ENCODE results near the gene MYO1F. TPM values are rescaled to one million over a fixed set of nuclear protein-coding genes. Genes with fewer than 3 reads are reported as not detected.

The MYO1F gene
- total and polyA plus RNA-seq, 10 of the 15 experiments (the other 5 are each of a cell fraction or from before 2014, with no cell fraction given), result 3.5 to 49.4 (median 31.3) TPM

DNA sequence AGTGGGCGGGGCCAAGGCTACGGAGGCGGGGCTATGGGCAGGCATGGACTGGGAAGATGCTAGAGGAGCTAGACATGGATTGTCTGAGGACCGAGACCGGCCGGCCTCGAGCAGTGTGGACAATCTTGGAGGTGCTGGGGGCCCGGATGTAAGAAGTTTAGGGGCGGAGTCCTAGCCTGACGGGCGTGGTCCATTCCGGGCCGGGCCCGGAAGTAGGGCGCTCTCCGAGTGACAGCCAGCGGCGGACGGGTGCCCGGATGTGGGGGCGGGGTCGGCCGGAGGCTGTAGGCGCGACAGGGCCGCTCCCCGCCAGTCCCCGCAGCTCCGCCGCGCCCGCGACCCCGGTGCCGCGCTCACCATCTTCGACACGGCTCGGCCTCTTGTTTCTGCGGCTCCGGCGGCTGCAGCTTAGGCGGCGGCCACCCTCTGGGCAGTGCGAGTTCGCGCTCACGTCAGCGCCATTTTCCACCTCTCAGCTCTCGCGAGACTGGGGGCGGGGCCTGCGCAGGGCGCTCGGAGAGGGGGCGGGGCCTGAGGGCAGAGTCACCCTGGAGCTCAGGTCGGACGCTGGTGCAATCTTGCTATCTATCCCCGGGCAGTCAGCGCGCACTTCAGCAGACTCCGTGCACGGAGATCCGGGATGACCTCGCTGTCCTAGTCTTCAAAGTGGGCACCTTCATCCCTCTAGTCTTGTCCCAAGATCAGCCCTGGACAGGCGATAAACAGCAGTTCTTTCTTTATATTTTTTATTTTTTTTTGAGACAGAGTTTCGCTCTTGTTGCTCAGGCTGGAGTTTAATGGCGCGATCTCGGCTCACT is 63.3 kb downstream of the MYO1F start, which contains the start of gene ZNF414 (continued):
- TF ChIP-seq ASH2L (IDR thresholded peaks at IDR 0.05; ENCODE audit: borderline replicate concordance, low read depth) (peak; percentile 92; the same call in 1 of the 2 replicates), STAT3 (IDR thresholded peaks at IDR 0.05; ENCODE audit: low read depth, low read length) (no peak)
- TF ChIP-seq, protein P1, sequence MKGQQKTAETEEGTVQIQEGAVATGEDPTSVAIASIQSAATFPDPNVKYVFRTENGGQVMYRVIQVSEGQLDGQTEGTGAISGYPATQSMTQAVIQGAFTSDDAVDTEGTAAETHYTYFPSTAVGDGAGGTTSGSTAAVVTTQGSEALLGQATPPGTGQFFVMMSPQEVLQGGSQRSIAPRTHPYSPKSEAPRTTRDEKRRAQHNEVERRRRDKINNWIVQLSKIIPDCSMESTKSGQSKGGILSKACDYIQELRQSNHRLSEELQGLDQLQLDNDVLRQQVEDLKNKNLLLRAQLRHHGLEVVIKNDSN (IDR thresholded peaks at IDR 0.05; ENCODE audit: borderline replicate concordance, extremely low read length, insufficient read depth, low read depth, low read length), result no peak
- TF ChIP-seq, protein P2, sequence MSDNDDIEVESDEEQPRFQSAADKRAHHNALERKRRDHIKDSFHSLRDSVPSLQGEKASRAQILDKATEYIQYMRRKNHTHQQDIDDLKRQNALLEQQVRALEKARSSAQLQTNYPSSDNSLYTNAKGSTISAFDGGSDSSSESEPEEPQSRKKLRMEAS (IDR thresholded peaks at IDR 0.05; ENCODE audit: low read depth, low read length), result peak; percentile 9; the same call in 1 of the 2 replicates

GRCh38 chr19:8513036-8513686 is 64.1 kb downstream of the MYO1F start:
- H3K4me1 ChIP-seq (ENCODE audit: control insufficient read depth, insufficient read depth, low read length), result peaks cover 11% of the 10 kb centered on the region; the same call in 1 of the 2 replicates
- no peaks in the 10 kb centered on the region for H4K20me1 ChIP-seq (ENCODE audit: control insufficient read depth, insufficient read depth)
- intact Hi-C loops (cut with micrococcal nuclease; ENCODE audit: unreplicated experiment) (no loop called here), in situ Hi-C loops (cut with MboI) (no loop called here)
- H3K27ac ChIP-seq (ENCODE audit: control insufficient read depth, insufficient read depth), result peak overlapping the region; percentile 97
- ChIA-PET POLR2A (interaction anchor here (0.6 to 2.0 kb wide), 9 partner anchors 7 to 123 kb away, joined by 3 to 11 read pairs (median 6); partner anchors contain the start of genes HNRNPM, MARCHF2, MYO1F and RAB11B), SMC1A (ENCODE audit: uncharacterized antibody, unreplicated experiment) (interaction anchor here (0.8 to 1.5 kb wide), 5 partner anchors 14 to 101 kb away, joined by 3 to 5 read pairs (median 4); partner anchors contain the start of gene HNRNPM), CTCF (interaction anchor here (0.6 to 1.9 kb wide), 10 partner anchors 64 to 636 kb away, joined by 3 to 18 read pairs (median 4); partner anchors contain the start of genes HNRNPM, MARCHF2, RAB11B and TIMM44), RAD21 (ENCODE audit: unreplicated experiment) (interaction anchor here (1.2 to 2.5 kb wide), 7 partner anchors 63 to 123 kb away, joined by 3 to 17 read pairs (median 5); partner anchors contain the start of genes MARCHF2, MYO1F and RAB11B)
- H3K4me2 ChIP-seq (ENCODE audit: control insufficient read depth, insufficient read depth), result peak overlapping the region; percentile 97
- no peak for DNase-seq (ENCODE audit: low read depth, low spot score)
- 57% methylated on average over 19 of the region's 19 CpGs for WGBS (ENCODE audit: insufficient coverage, insufficient replicate concordance, low lambda C conversion rate, missing lambda C conversion rate)
- peak overlapping the region; percentile 67 for H3K4me3 ChIP-seq
- ATAC-seq, result no peak
- H3K9me3 ChIP-seq (replicated peaks; ENCODE audit: control insufficient read depth, insufficient read depth, low read length), result no peaks in the 10 kb centered on the region
- H3K27me3 ChIP-seq (replicated peaks in 1 of 2; ENCODE audit: control insufficient read depth in 2 of 2, insufficient read depth in 2 of 2, low read length in 1 of 2), result no peaks in the 10 kb centered on the region
- no peaks in the 10 kb centered on the region for H3K36me3 ChIP-seq (ENCODE audit: control insufficient read depth in 2 of 2, insufficient read depth in 2 of 2, low read length in 1 of 2)
- peak overlapping the region; percentile 86 for H3K9ac ChIP-seq (ENCODE audit: control insufficient read depth, insufficient read depth, low read length)
- no peak for FAIRE-seq
- no TSS peak for BruUV-seq (replicated peaks)
- no peak; a peak in 1 of 4 replicates for TF ChIP-seq IKZF2 (IDR thresholded peaks at IDR 0.05)
- TF ChIP-seq POLR2A (IDR thresholded peaks at IDR 0.05; ENCODE audit: low read depth, low read length), result 0 out of 2 replicates have a peak, but pooled peaks have one; percentile 30
- 0 out of 2 replicates have a peak, but pooled peaks have one; percentile 19 for TF ChIP-seq TARDBP (IDR thresholded peaks at IDR 0.05; ENCODE audit: borderline replicate concordance)
- peak overlapping the region; percentile 79 for H2AFZ ChIP-seq (ENCODE audit: control insufficient read depth, low read depth, low read length)
- H3K79me2 ChIP-seq (ENCODE audit: control insufficient read depth, insufficient read depth, low read length), result peaks cover 2% of the 10 kb centered on the region
